ENCODE data around the gene LTBP1.

The LTBP1 gene

DNA sequence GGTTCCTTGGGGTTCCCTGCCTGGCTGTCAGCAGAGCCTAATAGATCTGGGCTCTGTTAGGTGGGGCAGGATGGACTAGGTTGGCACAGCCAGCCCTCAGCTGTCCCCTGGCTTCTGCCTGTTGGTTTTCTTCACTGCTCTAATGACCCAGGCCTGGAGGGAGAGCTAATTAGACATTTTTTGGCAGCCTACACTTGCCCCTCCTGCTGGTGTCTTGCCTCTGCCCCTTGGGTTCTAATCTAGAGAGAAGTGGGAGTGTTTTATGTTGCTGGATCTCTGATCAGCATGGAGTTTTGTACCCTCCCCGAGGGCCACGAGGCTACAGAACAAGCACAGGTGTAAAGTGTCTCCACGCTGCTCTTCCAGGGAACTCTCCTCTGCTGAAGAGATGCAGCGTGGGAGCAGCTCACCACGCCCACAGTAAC, 330.3 kb downstream of the LTBP1 start:
- peak overlapping the region; percentile 24 for H2BK120ac ChIP-seq (ENCODE audit: insufficient read depth, low read length, poor library complexity)

GRCh38 chr2:33278245-33278943, 331.6 kb downstream of the LTBP1 start:
- DNase-seq, result no peak
- no CpG with 5 or more reads among the region's 9 CpGs for WGBS (ENCODE audit: extremely low coverage, insufficient coverage, insufficient read length)
- H3K4me3 ChIP-seq (ENCODE audit: low read depth, low read length), result no peak overlapping the region
- H3K9me3 ChIP-seq (ENCODE audit: insufficient read depth, low read depth, low read length), result no peaks in the 10 kb centered on the region
- peaks cover 2% of the 10 kb centered on the region for H3K79me2 ChIP-seq (ENCODE audit: control insufficient read depth, insufficient read depth, low read length, poor library complexity)
- H3K79me1 ChIP-seq (ENCODE audit: low read length), result peaks cover 3% of the 10 kb centered on the region
- H4K8ac ChIP-seq (ENCODE audit: low read depth, low read length), result no peak overlapping the region
- H2BK5ac ChIP-seq (ENCODE audit: low read depth, low read length, poor library complexity), result no peak overlapping the region
- no peak overlapping the region for H3K4me2 ChIP-seq (ENCODE audit: low read length)
- H4K91ac ChIP-seq (ENCODE audit: low read depth, low read length), result no peak overlapping the region
- no peak overlapping the region for H3K23ac ChIP-seq (ENCODE audit: low read length)
- H3K9ac ChIP-seq (ENCODE audit: low read length), result no peak overlapping the region
- no peak overlapping the region for H3K27ac ChIP-seq (ENCODE audit: low read depth, low read length)
- peaks cover 0 to 2% of the 10 kb centered on the region in 2 experiments for H3K36me3 ChIP-seq (ENCODE audit: control insufficient read depth in 1 of 2, insufficient read depth in 2 of 2, low read length in 2 of 2)
- no peak overlapping the region for H3K4ac ChIP-seq (ENCODE audit: low read depth, low read length)
- H3K14ac ChIP-seq (ENCODE audit: low read length), result no peak overlapping the region
- no peak overlapping the region for H2AFZ ChIP-seq (ENCODE audit: insufficient read depth, low read length, poor library complexity)
- no peak overlapping the region for H3K18ac ChIP-seq (ENCODE audit: low read length)
- H3K4me1 ChIP-seq (ENCODE audit: control insufficient read depth in 1 of 2, insufficient read depth in 2 of 2, low read length in 2 of 2), result peaks cover 0 to 9% of the 10 kb centered on the region in 2 experiments
- H2BK12ac ChIP-seq (ENCODE audit: low read length), result no peak overlapping the region
- H2BK120ac ChIP-seq (ENCODE audit: insufficient read depth, low read length, poor library complexity), result no peak overlapping the region
- H3K27me3 ChIP-seq (ENCODE audit: insufficient read depth, low read length), result no peaks in the 10 kb centered on the region
- H4K12ac ChIP-seq (ENCODE audit: low read depth, low read length), result no peak overlapping the region
- H2AK5ac ChIP-seq (ENCODE audit: low read length), result no peak overlapping the region

More for the DNA sequence above, 330.3 kb downstream of the LTBP1 start:
- Histone ChIP-seq H3K4me1 (ENCODE audit: control insufficient read depth in 1 of 2, insufficient read depth in 2 of 2, low read length in 2 of 2) (peaks cover 0 to 9% of the 10 kb centered on the region in 2 experiments), H4K8ac (ENCODE audit: low read depth, low read length) (no peak overlapping the region), H3K79me2 (ENCODE audit: control insufficient read depth, insufficient read depth, low read length, poor library complexity) (peaks cover 2% of the 10 kb centered on the region), H2AFZ (ENCODE audit: insufficient read depth, low read length, poor library complexity) (no peak overlapping the region), H4K12ac (ENCODE audit: low read depth, low read length) (no peak overlapping the region), H4K91ac (ENCODE audit: low read depth, low read length) (peak overlapping the region; percentile 65), H3K27me3 (ENCODE audit: insufficient read depth, low read length) (no peaks in the 10 kb centered on the region), H3K9me3 (ENCODE audit: insufficient read depth, low read depth, low read length) (no peaks in the 10 kb centered on the region), H3K4ac (ENCODE audit: low read depth, low read length) (no peak overlapping the region), H2AK5ac (ENCODE audit: low read length) (no peak overlapping the region), H3K23ac (ENCODE audit: low read length) (no peak overlapping the region), H2BK12ac (ENCODE audit: low read length) (peak overlapping the region; percentile 36), H3K36me3 (ENCODE audit: control insufficient read depth in 1 of 2, insufficient read depth in 2 of 2, low read length in 2 of 2) (peaks cover 0 to 2% of the 10 kb centered on the region in 2 experiments), H3K14ac (ENCODE audit: low read length) (peak overlapping the region; percentile 85), H3K9ac (ENCODE audit: low read length) (no peak overlapping the region), H3K27ac (ENCODE audit: low read depth, low read length) (no peak overlapping the region), H3K4me2 (ENCODE audit: low read length) (no peak overlapping the region), H3K4me3 (ENCODE audit: low read depth, low read length) (no peak overlapping the region), H3K18ac (ENCODE audit: low read length) (no peak overlapping the region), H2BK5ac (ENCODE audit: low read depth, low read length, poor library complexity) (no peak overlapping the region), H3K79me1 (ENCODE audit: low read length) (peaks cover 3% of the 10 kb centered on the region)
- no CpG with 5 or more reads among the region's 5 CpGs for WGBS (ENCODE audit: extremely low coverage, insufficient coverage, insufficient read length)
- no peak for DNase-seq

- Histone ChIP-seq H3K18ac (ENCODE audit: low read length) (no peak overlapping the region), H3K27ac (ENCODE audit: low read depth, low read length) (no peak overlapping the region), H3K27me3 (ENCODE audit: insufficient read depth, low read length) (no peaks in the 10 kb centered on the region), H3K4me2 (ENCODE audit: low read length) (no peak overlapping the region), H2BK5ac (ENCODE audit: low read depth, low read length, poor library complexity) (no peak overlapping the region), H3K9me3 (ENCODE audit: insufficient read depth, low read depth, low read length) (no peaks in the 10 kb centered on the region), H2BK12ac (ENCODE audit: low read length) (no peak overlapping the region), H3K9ac (ENCODE audit: low read length) (no peak overlapping the region), H4K12ac (ENCODE audit: low read depth, low read length) (no peak overlapping the region), H3K79me2 (ENCODE audit: control insufficient read depth, insufficient read depth, low read length, poor library complexity) (no peaks in the 10 kb centered on the region), H3K79me1 (ENCODE audit: low read length) (no peaks in the 10 kb centered on the region), H4K91ac (ENCODE audit: low read depth, low read length) (no peak overlapping the region), H2AFZ (ENCODE audit: insufficient read depth, low read length, poor library complexity) (no peak overlapping the region), H3K14ac (ENCODE audit: low read length) (no peak overlapping the region), H3K4me1 (ENCODE audit: control insufficient read depth in 1 of 2, insufficient read depth in 2 of 2, low read length in 2 of 2) (no peaks in the 10 kb centered on the region), H3K23ac (ENCODE audit: low read length) (no peak overlapping the region), H4K8ac (ENCODE audit: low read depth, low read length) (no peak overlapping the region), H3K4ac (ENCODE audit: low read depth, low read length) (no peak overlapping the region), H2AK5ac (ENCODE audit: low read length) (no peak overlapping the region), H3K36me3 (ENCODE audit: control insufficient read depth in 1 of 2, insufficient read depth in 2 of 2, low read length in 2 of 2) (no peaks in the 10 kb centered on the region), H3K4me3 (ENCODE audit: low read depth, low read length) (no peak overlapping the region), H2BK120ac (ENCODE audit: insufficient read depth, low read length, poor library complexity) (no peak overlapping the region)
- no CpG with 5 or more reads among the region's 7 CpGs for WGBS (ENCODE audit: extremely low coverage, insufficient coverage, insufficient read length)
- no peak for DNase-seq
Observed at GRCh38 chr2:33284287-33284686, 337.5 kb downstream of the LTBP1 start.

DNA sequence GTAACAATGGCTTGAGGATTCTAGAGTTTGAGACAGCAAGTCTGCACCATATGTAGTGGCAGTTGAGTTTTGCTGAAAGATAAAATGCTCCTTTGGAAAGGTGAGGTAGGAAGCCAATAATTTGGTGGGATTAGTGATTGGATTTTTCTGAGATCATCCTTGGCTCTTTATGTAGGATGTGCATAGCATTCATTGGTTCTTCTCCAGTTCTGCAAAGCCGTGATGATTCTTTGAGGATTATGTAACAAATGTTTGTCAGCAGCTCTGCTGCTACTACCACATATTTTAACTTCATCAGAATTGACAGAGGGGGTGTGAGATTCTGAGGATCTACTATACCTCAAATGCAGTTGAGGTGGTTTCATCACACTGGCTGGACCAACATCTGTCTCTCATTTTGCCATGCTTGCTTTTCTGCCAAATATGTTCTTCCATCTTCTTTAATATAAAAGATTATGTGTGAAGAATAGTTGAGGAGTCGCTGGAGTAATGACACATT, 340.8 kb downstream of the LTBP1 start:
- Histone ChIP-seq H3K18ac (ENCODE audit: low read length) (no peak overlapping the region), H4K8ac (ENCODE audit: low read depth, low read length) (no peak overlapping the region), H3K4me2 (ENCODE audit: low read length) (no peak overlapping the region), H3K9ac (ENCODE audit: low read length) (no peak overlapping the region), H4K91ac (ENCODE audit: low read depth, low read length) (no peak overlapping the region), H2AFZ (ENCODE audit: insufficient read depth, low read length, poor library complexity) (no peak overlapping the region), H3K79me1 (ENCODE audit: low read length) (peaks cover 4% of the 10 kb centered on the region), H3K27me3 (ENCODE audit: insufficient read depth, low read length) (no peaks in the 10 kb centered on the region), H3K9me3 (ENCODE audit: insufficient read depth, low read depth, low read length) (no peaks in the 10 kb centered on the region), H3K79me2 (ENCODE audit: control insufficient read depth, insufficient read depth, low read length, poor library complexity) (no peaks in the 10 kb centered on the region), H3K36me3 (ENCODE audit: control insufficient read depth in 1 of 2, insufficient read depth in 2 of 2, low read length in 2 of 2) (no peaks in the 10 kb centered on the region), H2BK12ac (ENCODE audit: low read length) (no peak overlapping the region), H2BK120ac (ENCODE audit: insufficient read depth, low read length, poor library complexity) (no peak overlapping the region), H3K23ac (ENCODE audit: low read length) (no peak overlapping the region), H3K14ac (ENCODE audit: low read length) (no peak overlapping the region), H3K4ac (ENCODE audit: low read depth, low read length) (no peak overlapping the region), H3K27ac (ENCODE audit: low read depth, low read length) (no peak overlapping the region), H2AK5ac (ENCODE audit: low read length) (no peak overlapping the region), H4K12ac (ENCODE audit: low read depth, low read length) (no peak overlapping the region), H3K4me3 (ENCODE audit: low read depth, low read length) (no peak overlapping the region), H2BK5ac (ENCODE audit: low read depth, low read length, poor library complexity) (no peak overlapping the region), H3K4me1 (ENCODE audit: control insufficient read depth in 1 of 2, insufficient read depth in 2 of 2, low read length in 2 of 2) (peaks cover 0 to 6% of the 10 kb centered on the region in 2 experiments)
- no peak for DNase-seq
- no CpG with 5 or more reads among the region's 2 CpGs for WGBS (ENCODE audit: extremely low coverage, insufficient coverage, insufficient read length)
